HEK293T (cell line): ENCODE measurements around the gene TMTC3.

ENCODE experiments used
- CTCF ChIA-PET: fragments of 350-600 bp; formaldehyde crosslinking; extraction: SDS; loops from one replicate; lab custom pipeline; 2021; ENCODE audit warnings: antibody characterized with exemption, inconsistent platforms; lab: Yijun Ruan, JAX
- POLR2A ChIA-PET: fragments of 350-600 bp; formaldehyde crosslinking; extraction: SDS; loops from one replicate; lab custom pipeline; 2020; ENCODE audit warnings: antibody characterized with exemption, inconsistent platforms; lab: Yijun Ruan, JAX
- DNase-seq: peaks from one replicate; pipeline ENCODE4 v3.0.0; 2012; ENCODE audit warnings: mixed read lengths; ENCODE audit errors: extremely low spot score
- ARNT ChIP-seq: fragments of 450-650 bp; IDR thresholded peaks from 2 replicates; pipeline ENCODE4 v1.6.1; 2017; ENCODE audit warnings: mild to moderate bottlenecking
- BHLHE40 ChIP-seq: fragments of 450-650 bp; IDR thresholded peaks from 2 replicates; pipeline ENCODE4 v1.6.1; 2016; ENCODE audit warnings: mild to moderate bottlenecking, moderate library complexity, borderline replicate concordance
- CTBP1 ChIP-seq: fragments of 450-650 bp; IDR thresholded peaks from 2 replicates; pipeline ENCODE4 v1.6.1; 2016; ENCODE audit warnings: borderline replicate concordance
- ELF4 ChIP-seq: fragments of 450-650 bp; IDR thresholded peaks from 2 replicates; pipeline ENCODE4 v1.6.1; 2017; ENCODE audit warnings: antibody characterized with exemption
- FOXA1 ChIP-seq: fragments of 450-650 bp; IDR thresholded peaks from 2 replicates; pipeline ENCODE4 v1.6.1; 2016; ENCODE audit warnings: mild to moderate bottlenecking
- FOXK2 ChIP-seq: fragments of 450-650 bp; IDR thresholded peaks from 2 replicates; pipeline ENCODE4 v1.6.1; 2016; ENCODE audit warnings: mild to moderate bottlenecking
- FOXM1 ChIP-seq: fragments of 450-650 bp; IDR thresholded peaks from 2 replicates; pipeline ENCODE4 v1.6.1; 2017; ENCODE audit warnings: mild to moderate bottlenecking, borderline replicate concordance
- HDGF ChIP-seq: fragments of 450-650 bp; IDR thresholded peaks from 2 replicates; pipeline ENCODE4 v1.6.1; 2017; ENCODE audit warnings: antibody characterized with exemption, borderline replicate concordance
- L3MBTL2 ChIP-seq: fragments of 450-650 bp; conservative IDR thresholded peaks from 2 replicates; pipeline ENCODE4 v1.6.1; 2016; ENCODE audit warnings: mild to moderate bottlenecking
- LEF1 ChIP-seq: fragments of 450-650 bp; IDR thresholded peaks from 2 replicates; pipeline ENCODE4 v1.6.1; 2017; ENCODE audit warnings: mild to moderate bottlenecking, borderline replicate concordance
- NFRKB ChIP-seq: fragments of 450-650 bp; IDR thresholded peaks from 2 replicates; pipeline ENCODE4 v1.6.1; 2016; ENCODE audit warnings: mild to moderate bottlenecking, moderate library complexity
- SP1 ChIP-seq: fragments of 450-650 bp; IDR thresholded peaks from 2 replicates; pipeline ENCODE4 v1.6.1; 2017
- SUZ12 ChIP-seq: fragments of 450-650 bp; IDR thresholded peaks from 2 replicates; pipeline ENCODE4 v1.6.1; 2016; ENCODE audit warnings: mild to moderate bottlenecking
- TARDBP ChIP-seq: fragments of 450-650 bp; IDR thresholded peaks from 2 replicates; pipeline ENCODE4 v1.6.1; 2016
- ZNF384 ChIP-seq: fragments of 450-650 bp; IDR thresholded peaks from 2 replicates; pipeline ENCODE4 v1.6.1; 2016
- TF ChIP-seq, protein P1 (sequence below): fragments of 450-650 bp; IDR thresholded peaks from 2 replicates; pipeline ENCODE4 v1.6.1; 2016

Gene TMTC3

GRCh38 chr12:88144037-88144436 lies 1.9 kb downstream of the TMTC3 start:
- ChIA-PET POLR2A (no interaction called here), CTCF (no interaction called here)
- TF ChIP-seq HDGF = no peak
- TF ChIP-seq ELF4 = no peak
- no peak for TF ChIP-seq FOXM1
- no peak for TF ChIP-seq BHLHE40
- TF ChIP-seq FOXK2 = no peak
- TF ChIP-seq, protein P1, sequence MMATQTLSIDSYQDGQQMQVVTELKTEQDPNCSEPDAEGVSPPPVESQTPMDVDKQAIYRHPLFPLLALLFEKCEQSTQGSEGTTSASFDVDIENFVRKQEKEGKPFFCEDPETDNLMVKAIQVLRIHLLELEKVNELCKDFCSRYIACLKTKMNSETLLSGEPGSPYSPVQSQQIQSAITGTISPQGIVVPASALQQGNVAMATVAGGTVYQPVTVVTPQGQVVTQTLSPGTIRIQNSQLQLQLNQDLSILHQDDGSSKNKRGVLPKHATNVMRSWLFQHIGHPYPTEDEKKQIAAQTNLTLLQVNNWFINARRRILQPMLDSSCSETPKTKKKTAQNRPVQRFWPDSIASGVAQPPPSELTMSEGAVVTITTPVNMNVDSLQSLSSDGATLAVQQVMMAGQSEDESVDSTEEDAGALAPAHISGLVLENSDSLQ = no peak
- no peak for TF ChIP-seq ARNT
- no peak for TF ChIP-seq ZNF384
- no peak for TF ChIP-seq NFRKB
- DNase-seq = no peak

- ChIA-PET POLR2A (no interaction called here), CTCF (no interaction called here)
- no peak for DNase-seq
- TF ChIP-seq FOXA1 (no peak), BHLHE40 (no peak)
These were observed 2.7 kb downstream of the TMTC3 start for GRCh38 chr12:88144546-88145468.

DNA sequence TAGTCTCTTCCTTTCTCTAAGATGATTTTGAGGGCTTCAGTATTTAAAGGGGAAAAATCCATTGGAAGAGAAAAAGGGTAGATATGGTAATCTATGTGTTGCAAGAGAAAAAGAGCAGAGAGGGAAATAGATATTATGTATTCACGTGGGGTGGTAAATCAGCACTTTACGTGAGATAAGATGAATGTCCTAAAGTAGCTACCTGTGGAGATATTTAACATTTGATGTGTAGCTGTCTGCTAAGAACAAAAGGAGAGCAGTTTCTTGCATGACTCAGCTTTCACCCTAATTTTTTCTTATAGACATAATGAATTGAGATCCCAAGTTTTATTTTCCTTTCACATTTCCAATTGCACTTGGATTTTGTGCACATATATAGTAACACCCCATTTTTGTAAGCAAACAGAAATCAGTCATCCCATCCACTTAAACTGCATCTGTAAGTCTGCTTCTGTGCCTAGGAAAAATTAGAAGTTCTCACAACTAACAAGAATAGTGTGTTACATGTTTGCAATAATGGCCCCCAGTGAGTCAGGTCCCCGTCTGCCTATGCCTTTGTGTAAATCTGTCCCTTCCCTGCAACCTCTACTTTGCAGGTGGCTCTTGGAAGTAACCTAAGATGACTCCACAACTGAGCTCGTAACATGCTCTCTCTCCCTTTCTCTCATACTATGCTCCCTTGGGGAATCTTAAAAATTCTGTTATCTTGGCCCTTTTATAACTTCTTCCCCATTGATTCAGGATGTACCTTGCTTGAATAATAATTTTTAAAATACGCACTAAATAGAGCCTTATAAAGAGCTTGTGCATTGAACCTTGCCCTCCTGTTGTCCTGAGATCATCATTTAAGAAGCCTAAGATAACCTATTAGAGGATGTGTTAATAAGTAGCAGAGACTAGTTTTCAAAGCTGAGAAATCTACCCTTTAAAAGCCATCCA lies 3.7 kb downstream of the TMTC3 start:
- DNase-seq = no peak
- POLR2A ChIA-PET = no interaction called here
- CTCF ChIA-PET = no interaction called here
- TF ChIP-seq FOXA1 = no peak
- no peak for TF ChIP-seq LEF1
- TF ChIP-seq NFRKB = no peak
- no peak for TF ChIP-seq FOXM1
- TF ChIP-seq, protein P1 = no peak; the same call in 1 of the 2 replicates
- TF ChIP-seq SUZ12 = no peak
- no peak for TF ChIP-seq SP1
- TF ChIP-seq ELF4 = no peak
- TF ChIP-seq TARDBP = no peak
- TF ChIP-seq BHLHE40 = no peak
- no peak for TF ChIP-seq HDGF
- TF ChIP-seq CTBP1 = no peak
- no peak for TF ChIP-seq ZNF384

GRCh38 chr12:88150063-88150462 lies 8.0 kb downstream of the TMTC3 start:
- ChIA-PET CTCF (no interaction called here), POLR2A (no interaction called here)
- DNase-seq = no peak
- no peak for TF ChIP-seq CTBP1
- TF ChIP-seq NFRKB = no peak
- no peak for TF ChIP-seq FOXA1
- no peak for TF ChIP-seq FOXM1
- TF ChIP-seq LEF1 = no peak
- no peak for TF ChIP-seq TARDBP
- TF ChIP-seq FOXK2 = no peak
- no peak for TF ChIP-seq ARNT
- TF ChIP-seq, protein P1 = no peak
- TF ChIP-seq BHLHE40 = no peak
- no peak for TF ChIP-seq ELF4
- no peak for TF ChIP-seq L3MBTL2
- no peak for TF ChIP-seq HDGF
- TF ChIP-seq SP1 = no peak
- TF ChIP-seq ZNF384 = no peak
- TF ChIP-seq SUZ12 = no peak

DNA sequence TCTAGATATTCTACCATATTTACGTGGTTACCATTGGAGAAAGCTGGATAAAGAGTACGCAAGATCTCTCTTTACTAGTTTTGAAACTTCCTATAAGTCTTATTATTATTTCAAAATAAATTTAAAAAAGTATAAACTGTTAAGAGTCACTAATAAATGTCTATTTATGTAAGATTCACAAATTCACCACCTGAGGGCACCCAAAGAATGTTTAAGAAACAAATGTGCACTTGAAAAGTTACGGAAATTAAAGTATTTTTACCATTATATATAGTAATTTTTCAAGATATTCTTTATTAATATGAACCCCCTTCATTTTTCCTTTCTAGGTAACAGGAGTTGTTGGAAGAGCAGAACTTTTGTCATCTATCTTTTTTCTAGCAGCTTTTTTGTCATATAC lies 11.9 kb downstream of the TMTC3 start:
- CTCF ChIA-PET = no interaction called here
- no peak for DNase-seq
- TF ChIP-seq NFRKB (no peak), L3MBTL2 (no peak), SUZ12 (no peak), FOXM1 (no peak), ZNF384 (no peak)
- POLR2A ChIA-PET = no interaction called here
